HepG2 (cell line): Measurements from ENCODE around the gene SNX24. TPM values are rescaled to one million over a fixed set of nuclear protein-coding genes. Genes with fewer than 3 reads are reported as not detected.

Source experiments
- AHDC1 ChIP-seq: sonication (generic); formaldehyde crosslinking; IDR thresholded peaks from 2 replicates; pipeline ENCODE4 v1.5.1; 2020; ENCODE audit warnings: mild to moderate bottlenecking, missing genetic modification reagents, borderline replicate concordance
- BATF2 ChIP-seq: sonication (generic); formaldehyde crosslinking; IDR thresholded peaks from 2 replicates; pipeline ENCODE4 v1.8.0; 2022; ENCODE audit warnings: mild to moderate bottlenecking, missing genetic modification reagents, moderate library complexity
- CHCHD3 ChIP-seq: sonication (generic); formaldehyde crosslinking; IDR thresholded peaks from 2 replicates; pipeline ENCODE4 v1.8.0; 2022; ENCODE audit warnings: mild to moderate bottlenecking, missing genetic modification reagents, moderate library complexity
- CREBL2 ChIP-seq: sonication (generic); formaldehyde crosslinking; IDR thresholded peaks from 2 replicates; pipeline ENCODE4 v1.8.1; 2023; ENCODE audit warnings: missing genetic modification reagents, mild to moderate bottlenecking, borderline replicate concordance
- HOXA9 ChIP-seq: sonication (generic); formaldehyde crosslinking; IDR thresholded peaks from 2 replicates; pipeline ENCODE4 v1.8.1; 2022; ENCODE audit warnings: missing genetic modification reagents, mild to moderate bottlenecking, moderate library complexity, borderline replicate concordance
- LCORL ChIP-seq, 2 experiments: fragments of 450-650 bp in 1 of 2; sonication (generic) in 1 of 2; formaldehyde crosslinking in 1 of 2; IDR thresholded peaks; 2 replicates each; pipeline versions ENCODE4 v1.5.0 to v1.6.1; 2017 to 2020; ENCODE audit warnings: antibody characterized with exemption in 1 of 2, missing genetic modification reagents in 1 of 2
- NCOR1 ChIP-seq: fragments of 200-600 bp; sonication (generic); IDR thresholded peaks from 2 replicates; pipeline ENCODE4 v1.7.0; 2017; ENCODE audit warnings: antibody characterized with exemption, low read length, borderline replicate concordance
- NPAS2 ChIP-seq: sonication (generic); formaldehyde crosslinking; IDR thresholded peaks from 2 replicates; pipeline ENCODE4 v1.8.0; 2022; ENCODE audit warnings: mild to moderate bottlenecking, missing genetic modification reagents, borderline replicate concordance
- TRIM22 ChIP-seq: fragments of 450-650 bp; IDR thresholded peaks from 2 replicates; pipeline ENCODE4 v1.6.1; 2017
- ZBTB14 ChIP-seq: sonication (generic); formaldehyde crosslinking; IDR thresholded peaks from 2 replicates; pipeline ENCODE4 v1.4.0; 2020; ENCODE audit warnings: missing genetic modification reagents
- ZFP36L1 ChIP-seq: sonication (generic); formaldehyde crosslinking; IDR thresholded peaks from 2 replicates; pipeline ENCODE4 v1.8.0; 2022; ENCODE audit warnings: mild to moderate bottlenecking, missing genetic modification reagents, moderate library complexity
- ZNF383 ChIP-seq: sonication (generic); formaldehyde crosslinking; IDR thresholded peaks from 2 replicates; pipeline ENCODE4 v1.4.0; 2020; ENCODE audit warnings: missing genetic modification reagents, mild to moderate bottlenecking, borderline replicate concordance
- ZNF446 ChIP-seq: sonication (generic); formaldehyde crosslinking; IDR thresholded peaks from 2 replicates; pipeline ENCODE4 v1.5.0; 2020; ENCODE audit warnings: mild to moderate bottlenecking, missing genetic modification reagents
- ZNF503 ChIP-seq: sonication (generic); formaldehyde crosslinking; IDR thresholded peaks from 2 replicates; pipeline ENCODE4 v1.4.0; 2020; ENCODE audit warnings: missing genetic modification reagents
- ZNF577 ChIP-seq: sonication (generic); formaldehyde crosslinking; IDR thresholded peaks from 2 replicates; pipeline ENCODE4 v1.4.0; 2020; ENCODE audit warnings: mild to moderate bottlenecking, low read depth, missing genetic modification reagents, borderline replicate concordance
- ZNF777 ChIP-seq: sonication (generic); formaldehyde crosslinking; IDR thresholded peaks from 2 replicates; pipeline ENCODE4 v1.4.0; 2020; ENCODE audit warnings: missing genetic modification reagents
- polyA plus RNA-seq, 8 experiments: library from polyadenylated mRNA; depleted of rRNA in 3 of 8; stranded (reverse) in 7 of 8; unstranded in 1 of 8; fragments of >200 nt; fragmentation: Illumina TruSeq in 4 of 8; extraction: Trizol in 4 of 8; gene quantifications; 2 replicates each; pipeline versions ENCODE4 v1.2.1 to v1.2.3, GENCODE V29; 2011 to 2016; ENCODE audit warnings: low read depth in 4 of 8, missing spikeins in 1 of 8, mixed read lengths in 1 of 8; ENCODE audit not compliant: insufficient read depth in 1 of 8
- total RNA-seq, 5 experiments: library from RNA; depleted of rRNA; stranded (reverse); fragments of >200 nt; fragmentation: Illumina TruSeq; extraction: Trizol; gene quantifications; 2 replicates each; pipeline ENCODE4 v1.2.3, GENCODE V29; 2016; ENCODE audit warnings: low read depth in 1 of 5

SNX24 gene
- total and polyA plus RNA-seq, 2 of the 13 experiments (the other 11 are each of a cell fraction or from before 2014, with no cell fraction given): 7.2 to 23.7 TPM

GRCh38 chr5:122845229-122846050 lies at the start of gene SNX24 (continued):
- no peak; the same call in 1 of the 2 replicates for TF ChIP-seq ZNF503 (CRISPR knock-in tag)
- no peak; the same call in 1 of the 2 replicates for TF ChIP-seq CHCHD3 (CRISPR knock-in tag)
- TF ChIP-seq ZNF577: no peak
- TF ChIP-seq NCOR1: no peak; the same call in 1 of the 2 replicates
- TF ChIP-seq ZNF446 (CRISPR knock-in tag): no peak
- TF ChIP-seq BATF2 (CRISPR knock-in tag): no peak
- no peak for TF ChIP-seq NPAS2
- peak; percentile 64 for TF ChIP-seq ZBTB14 (CRISPR knock-in tag)
- TF ChIP-seq HOXA9 (CRISPR knock-in tag): no peak
- no peak for TF ChIP-seq LCORL (IDR thresholded peaks at IDR 0.05)
- TF ChIP-seq LCORL (CRISPR knock-in tag; IDR thresholded peaks at IDR 0.05): peak; percentile 40; the same call in 1 of the 2 replicates
- no peak for TF ChIP-seq ZNF383
- TF ChIP-seq TRIM22: no peak
- TF ChIP-seq AHDC1 (CRISPR knock-in tag): no peak
- no peak for TF ChIP-seq CREBL2 (CRISPR knock-in tag)
- TF ChIP-seq ZNF777 (CRISPR knock-in tag): peak; percentile 71; the same call in 1 of the 2 replicates
- TF ChIP-seq ZFP36L1 (CRISPR knock-in tag): no peak
